NT2/D1 (cell line): ENCODE data around the gene ASIC1.

Source experiments
- DNase-seq: peaks from one replicate; pipeline ENCODE4 v3.0.0-alpha.2; 2011; ENCODE audit warnings: low read depth, low spot score
- H3K27me3 ChIP-seq: 2 replicates; pipeline ENCODE4 v1.6.0; 2011; ENCODE audit warnings: mild to moderate bottlenecking; ENCODE audit not compliant: insufficient read length, insufficient read depth
- H3K36me3 ChIP-seq: 2 replicates; pipeline ENCODE4 v1.6.1; 2011; ENCODE audit warnings: mild to moderate bottlenecking, low read length, mixed read lengths; ENCODE audit not compliant: insufficient read depth, insufficient read length
- H3K4me1 ChIP-seq: 2 replicates; pipeline ENCODE4 v1.5.1; 2011; ENCODE audit not compliant: insufficient read depth, insufficient read length
- H3K4me3 ChIP-seq: 2 replicates; pipeline ENCODE4 v1.5.1; 2011; ENCODE audit warnings: low read depth; ENCODE audit not compliant: insufficient read length
- H3K9ac ChIP-seq: 2 replicates; pipeline ENCODE4 v1.6.0; 2011; ENCODE audit warnings: low read depth; ENCODE audit not compliant: insufficient read length
- H3K9me3 ChIP-seq: 2 replicates; pipeline ENCODE4 v1.5.1; 2011; ENCODE audit warnings: mild to moderate bottlenecking, low read length; ENCODE audit not compliant: insufficient read depth
- SUZ12 ChIP-seq: IDR thresholded peaks from 2 replicates; pipeline ENCODE4 v1.6.1; 2011; ENCODE audit not compliant: insufficient read length, insufficient read depth; ENCODE audit errors: extremely low read depth
- YY1 ChIP-seq: IDR thresholded peaks from 2 replicates; pipeline ENCODE4 v1.6.1; 2011; ENCODE audit not compliant: insufficient read length, insufficient read depth
- ZNF274 ChIP-seq: IDR thresholded peaks from 2 replicates; pipeline ENCODE4 v1.6.1; 2011; ENCODE audit warnings: mild to moderate bottlenecking, low read depth, low read length

The ASIC1 gene

DNA sequence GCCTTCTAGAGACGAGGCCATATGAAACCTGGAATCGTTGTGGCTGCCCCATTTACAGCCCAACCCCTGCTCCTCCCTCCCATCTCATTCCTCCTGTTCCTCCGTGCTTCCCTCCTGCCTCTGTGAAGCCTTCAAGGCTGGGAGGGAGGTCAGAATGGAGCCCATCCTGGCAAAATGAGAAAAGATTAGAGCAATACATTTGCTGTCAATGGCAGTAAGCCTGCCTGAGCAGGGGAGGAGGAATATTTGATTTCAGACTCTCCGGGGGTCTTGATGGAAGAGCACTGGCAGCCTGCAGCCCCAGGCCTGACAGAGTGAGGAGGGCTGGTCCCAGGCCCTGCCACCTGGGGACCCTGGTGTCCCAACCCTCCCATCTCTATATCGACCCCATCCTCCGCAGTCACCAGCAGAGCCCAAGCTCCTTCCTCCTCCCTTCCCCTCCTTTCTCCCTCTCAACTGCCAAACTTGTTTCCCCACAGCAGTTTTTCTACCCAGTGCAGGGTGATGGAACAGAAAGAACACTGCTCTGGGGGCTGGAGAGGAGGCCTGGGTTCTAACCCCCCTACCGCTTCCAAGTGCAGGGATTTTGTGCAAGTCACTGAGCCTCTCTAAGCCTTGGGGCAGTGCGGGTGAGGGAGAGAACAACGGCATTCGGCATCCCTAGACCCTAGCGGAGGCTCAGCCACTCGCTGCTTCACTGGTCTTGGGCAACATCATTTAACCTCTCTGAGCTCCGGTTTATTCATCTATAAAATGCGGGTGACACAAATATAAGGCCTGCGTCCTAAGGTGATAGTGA, 16.1 kb upstream of the ASIC1 start:
- Histone ChIP-seq H3K4me3 (no peak overlapping the region), H3K4me1 (peaks cover 14% of the 10 kb centered on the region), H3K9me3 (no peaks in the 10 kb centered on the region), H3K36me3 (no peaks in the 10 kb centered on the region), H3K9ac (peak overlapping the region; percentile 26), H3K27me3 (peaks cover 31% of the 10 kb centered on the region)
- no peak for TF ChIP-seq YY1
- TF ChIP-seq ZNF274 = no peak
- TF ChIP-seq SUZ12 = no peak
- no peak for DNase-seq

- Histone ChIP-seq H3K27me3 (peaks cover 32% of the 10 kb centered on the region), H3K9ac (no peak overlapping the region), H3K4me1 (peaks cover 14% of the 10 kb centered on the region), H3K9me3 (no peaks in the 10 kb centered on the region), H3K36me3 (no peaks in the 10 kb centered on the region), H3K4me3 (no peak overlapping the region)
- no peak for DNase-seq
- TF ChIP-seq ZNF274 (no peak), YY1 (no peak)
Measured at GRCh38 chr12:50041962-50042361, 15.4 kb upstream of the ASIC1 start.

GRCh38 chr12:50042693-50043092, 14.7 kb upstream of the ASIC1 start:
- H3K9ac ChIP-seq = no peak overlapping the region
- H3K27me3 ChIP-seq = peaks cover 39% of the 10 kb centered on the region
- H3K9me3 ChIP-seq = no peaks in the 10 kb centered on the region
- no peaks in the 10 kb centered on the region for H3K36me3 ChIP-seq
- no peak for DNase-seq
- H3K4me3 ChIP-seq = no peak overlapping the region
- H3K4me1 ChIP-seq = peaks cover 19% of the 10 kb centered on the region
- no peak for TF ChIP-seq ZNF274
- TF ChIP-seq SUZ12 = no peak
- no peak for TF ChIP-seq YY1

GRCh38 chr12:50043308-50043707, 14.1 kb upstream of the ASIC1 start:
- TF ChIP-seq YY1 = no peak
- TF ChIP-seq ZNF274 = no peak
- no peak overlapping the region for H3K4me3 ChIP-seq
- H3K9me3 ChIP-seq = no peaks in the 10 kb centered on the region
- no peak overlapping the region for H3K9ac ChIP-seq
- no peaks in the 10 kb centered on the region for H3K36me3 ChIP-seq
- no peak for DNase-seq
- H3K27me3 ChIP-seq = peaks cover 44% of the 10 kb centered on the region
- H3K4me1 ChIP-seq = peaks cover 19% of the 10 kb centered on the region

DNA sequence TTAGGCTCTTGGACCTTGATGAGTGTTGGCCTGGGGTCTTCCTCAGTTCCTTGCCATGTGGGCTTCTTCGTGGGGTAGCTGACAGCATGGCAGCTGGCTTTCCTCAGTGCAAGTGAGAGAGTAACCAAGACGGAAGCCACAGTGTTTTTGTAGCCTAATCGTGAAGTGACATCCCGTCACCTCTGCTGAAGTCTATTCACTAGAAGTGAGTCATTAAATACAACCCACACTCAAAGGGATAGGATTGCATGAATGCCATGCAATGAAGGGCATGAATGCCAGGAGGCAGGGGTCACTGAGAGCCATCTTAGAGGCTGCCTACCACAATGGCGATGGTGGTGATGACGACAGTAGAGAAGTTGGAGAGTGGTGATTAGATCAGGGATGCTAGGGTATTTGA, 13.5 kb upstream of the ASIC1 start:
- DNase-seq = no peak
- Histone ChIP-seq H3K9ac (no peak overlapping the region), H3K27me3 (peaks cover 49% of the 10 kb centered on the region), H3K36me3 (no peaks in the 10 kb centered on the region), H3K9me3 (no peaks in the 10 kb centered on the region), H3K4me3 (no peak overlapping the region), H3K4me1 (peaks cover 19% of the 10 kb centered on the region)
- no peak for TF ChIP-seq SUZ12
- no peak for TF ChIP-seq ZNF274
- TF ChIP-seq YY1 = no peak

GRCh38 chr12:50047693-50048250, 9.6 kb upstream of the ASIC1 start:
- Histone ChIP-seq H3K4me1 (peaks cover 11% of the 10 kb centered on the region), H3K27me3 (peaks cover 59% of the 10 kb centered on the region), H3K9ac (no peak overlapping the region), H3K4me3 (no peak overlapping the region), H3K9me3 (no peaks in the 10 kb centered on the region), H3K36me3 (no peaks in the 10 kb centered on the region)
- no peak for DNase-seq
- TF ChIP-seq SUZ12 (no peak), YY1 (no peak), ZNF274 (no peak)

GRCh38 chr12:50049254-50050118, 7.9 kb upstream of the ASIC1 start:
- H3K4me3 ChIP-seq = peak overlapping the region; percentile 52
- TF ChIP-seq YY1 = no peak
- TF ChIP-seq ZNF274 = no peak
- no peak for TF ChIP-seq SUZ12
- peak overlapping the region; percentile 75 for H3K9ac ChIP-seq
- no peaks in the 10 kb centered on the region for H3K36me3 ChIP-seq
- no peak for DNase-seq
- no peaks in the 10 kb centered on the region for H3K9me3 ChIP-seq
- peaks cover 11% of the 10 kb centered on the region for H3K4me1 ChIP-seq
- H3K27me3 ChIP-seq = peaks cover 61% of the 10 kb centered on the region
